Endothelial cell of umbilical vein (primary cell): Measurements from ENCODE around the gene SLC25A17. TPM values are rescaled to one million over a fixed set of nuclear protein-coding genes. Genes with fewer than 3 reads are reported as not detected.

Experiments used
- BruUV-seq: library from RNA; stranded (reverse); fragments of 400-500 nt; replicated peaks from 2 replicates; lab custom pipeline; 2021; lab: Mats Ljungman, UMichigan
- CTCF ChIA-PET: fragments of 300-600, 350-600 bp; sonication (Branson Sonifier 250); formaldehyde crosslinking; loops from one replicate; lab custom pipeline; 2021; ENCODE audit warnings: antibody characterized with exemption, inconsistent platforms; lab: Charles Lee
- POLR2A ChIA-PET: fragments of 300-600, 350-600 bp; sonication (Branson Sonifier 250); formaldehyde crosslinking; loops from one replicate; lab custom pipeline; 2021; ENCODE audit warnings: antibody characterized with exemption, inconsistent platforms; lab: Charles Lee
- DNase-seq: peaks from one replicate; pipeline ENCODE4 v3.0.0-alpha.2; 2011; ENCODE audit warnings: low read depth, low spot score
- FAIRE-seq: peaks from 2 replicates; lab custom pipeline; 2011; peaks lifted over from hg19 to GRCh38; lab: Jason Lieb, UNC
- H2AFZ ChIP-seq: 2 replicates; pipeline ENCODE4 v1.6.0; 2012; ENCODE audit warnings: low read depth, low read length, control low read depth, inconsistent platforms
- H3K27ac ChIP-seq: 2 replicates; pipeline ENCODE4 v1.5.1; 2011; ENCODE audit warnings: low read depth, mild to moderate bottlenecking, control low read depth, low read length, moderate library complexity; ENCODE audit not compliant: insufficient read depth
- H3K27me3 ChIP-seq, 2 experiments: 2 replicates each; pipeline versions ENCODE4 v1.6.0 to v1.6.1; 2011; ENCODE audit warnings: low read length in 2 of 2, mixed read lengths in 1 of 2; ENCODE audit not compliant: control insufficient read depth in 2 of 2, insufficient read depth in 2 of 2
- H3K36me3 ChIP-seq, 2 experiments: 2 replicates in 1 of 2; 3 replicates in 1 of 2; pipeline ENCODE4 v1.5.1; 2011; ENCODE audit warnings: low read length in 2 of 2, mild to moderate bottlenecking in 1 of 2, moderate library complexity in 1 of 2; ENCODE audit not compliant: control insufficient read depth in 2 of 2, insufficient read depth in 2 of 2; ENCODE audit errors: extremely low read depth in 1 of 2
- H3K4me1 ChIP-seq: 3 replicates; pipeline ENCODE4 v1.5.1; 2011; ENCODE audit warnings: mild to moderate bottlenecking, low read length; ENCODE audit not compliant: control insufficient read depth, insufficient read depth; ENCODE audit errors: extremely low read depth
- H3K4me2 ChIP-seq: 2 replicates; pipeline ENCODE4 v1.6.1; 2011; ENCODE audit warnings: low read length, control low read depth, mixed read lengths; ENCODE audit not compliant: insufficient read depth
- H3K4me3 ChIP-seq, 3 experiments: fragments of 200-600 bp in 1 of 3; sonication (generic), shearing (Covaris generic) in 1 of 3; replicated peaks in 1 of 3; 2 replicates each; pipeline ENCODE4 v1.5.1; 2011 to 2016; ENCODE audit warnings: control low read depth in 3 of 3, low read length in 3 of 3, mild to moderate bottlenecking in 2 of 3, inconsistent platforms in 1 of 3, low read depth in 1 of 3, moderate library complexity in 1 of 3; ENCODE audit not compliant: insufficient read depth in 1 of 3
- H3K79me2 ChIP-seq: 2 replicates; pipeline ENCODE4 v1.6.0; 2012; ENCODE audit warnings: low read length, inconsistent platforms; ENCODE audit not compliant: control insufficient read depth, insufficient read depth
- H3K9ac ChIP-seq: replicated peaks from 2 replicates; pipeline ENCODE3; 2011; ENCODE audit warnings: low read length, control low read depth; ENCODE audit not compliant: insufficient read depth; ENCODE audit errors: extremely low read depth
- H3K9me1 ChIP-seq: replicated peaks from 3 replicates; pipeline ENCODE4 v1.6.0; 2011; ENCODE audit warnings: mild to moderate bottlenecking, low read length; ENCODE audit not compliant: control insufficient read depth, insufficient read depth; ENCODE audit errors: extremely low read depth
- H3K9me3 ChIP-seq: replicated peaks from 2 replicates; pipeline ENCODE4 v1.5.1; 2012; ENCODE audit warnings: low read length, inconsistent platforms; ENCODE audit not compliant: control insufficient read depth, insufficient read depth
- H4K20me1 ChIP-seq: replicated peaks from 2 replicates; pipeline ENCODE3; 2011; ENCODE audit warnings: mild to moderate bottlenecking, low read length; ENCODE audit not compliant: control insufficient read depth, insufficient read depth; ENCODE audit errors: extremely low read depth
- CTCF ChIP-seq, 2 donors: IDR thresholded peaks; 1 replicate in 1 of 2; 2 replicates in 1 of 2; pipeline ENCODE4 v1.5.1; 2011; ENCODE audit warnings: low read length in 2 of 2, mild to moderate bottlenecking in 2 of 2, moderate library complexity in 2 of 2, control low read depth in 1 of 2, inconsistent platforms in 1 of 2, low read depth in 1 of 2; ENCODE audit not compliant: insufficient read depth in 1 of 2; ENCODE audit errors: extremely low read depth in 1 of 2
- EZH2 ChIP-seq: IDR thresholded peaks from 2 replicates; pipeline ENCODE4 v1.6.1; 2012; ENCODE audit warnings: borderline replicate concordance, low read depth, mild to moderate bottlenecking, moderate library complexity, low read length, inconsistent platforms; ENCODE audit not compliant: severe bottlenecking
- FOS ChIP-seq: IDR thresholded peaks from 2 replicates; pipeline ENCODE4 v1.6.1; 2011; ENCODE audit warnings: mild to moderate bottlenecking, low read length, moderate library complexity, borderline replicate concordance; ENCODE audit not compliant: insufficient read depth
- GATA2 ChIP-seq: IDR thresholded peaks from 2 replicates; pipeline ENCODE4 v1.7.0; 2011; ENCODE audit warnings: low read depth, mild to moderate bottlenecking, moderate library complexity, mixed read lengths, low read length; ENCODE audit not compliant: insufficient read length, insufficient read depth
- JUN ChIP-seq: IDR thresholded peaks from 2 replicates; pipeline ENCODE4 v1.6.1; 2011; ENCODE audit warnings: borderline replicate concordance, low read depth; ENCODE audit not compliant: insufficient read length, insufficient read depth
- MAX ChIP-seq: IDR thresholded peaks from 2 replicates; pipeline ENCODE4 v1.6.1; 2011; ENCODE audit not compliant: insufficient read depth, insufficient read length
- MYC ChIP-seq: IDR thresholded peaks from one replicate; pipeline ENCODE4 v1.6.1; 2011; ENCODE audit warnings: mild to moderate bottlenecking, low read depth, low read length
- POLR2A ChIP-seq: IDR thresholded peaks from 2 replicates; pipeline ENCODE4 v1.6.1; 2012; ENCODE audit warnings: low read depth, mild to moderate bottlenecking, control low read depth, low read length
- POLR2AphosphoS5 ChIP-seq: IDR thresholded peaks from 2 replicates; pipeline ENCODE4 v1.6.1; 2012; ENCODE audit warnings: low read depth, mild to moderate bottlenecking, control low read depth, low read length, moderate library complexity; ENCODE audit not compliant: insufficient read depth
- dilution Hi-C: fragments of 300-500 bp; cut with MboI; formaldehyde crosslinking; loops from one replicate; pipeline ENCODE4 v1.15.0; 2019; ENCODE audit warnings: low sequenced_read_pairs; ENCODE audit not compliant: extremely low pct_ligation_motif_present
- intact Hi-C: fragments of 100-400 bp; cut with micrococcal nuclease; formaldehyde crosslinking; loops from one replicate; pipeline ENCODE4 v1.10.0; 2022
- polyA plus RNA-seq, 4 experiments: library from polyadenylated mRNA; depleted of rRNA in 3 of 4; stranded (reverse) in 3 of 4; unstranded in 1 of 4; fragments of >200 nt; gene quantifications; 2 replicates each; pipeline versions ENCODE4 v1.2.1 to v1.2.3, GENCODE V29; 2011 to 2012; ENCODE audit warnings: missing spikeins in 1 of 4
- total RNA-seq: library from RNA; stranded (reverse); gene quantifications from 2 replicates; pipeline ENCODE4 v1.2.3, GENCODE V29; 2021

SLC25A17 gene
- total and polyA plus RNA-seq, 2 donors (not counting 3 experiments of a cell fraction or from before 2014, with no cell fraction given), result 12.2 to 25.8 TPM

- FAIRE-seq, result no peak
- no TSS peak for BruUV-seq
- peaks cover 17% of the 10 kb centered on the region for H3K79me2 ChIP-seq
- CTCF ChIA-PET, result interaction anchor here (1.0 kb wide), 1 partner anchor 169 kb away, joined by 3 read pairs; no protein-coding TSS in a partner anchor
- H4K20me1 ChIP-seq, result no peaks in the 10 kb centered on the region
- H3K27ac ChIP-seq, result no peak overlapping the region
- dilution Hi-C loops (no loop called here), intact Hi-C loops (no loop called here)
- POLR2A ChIA-PET, result no interaction called here
- H3K27me3 ChIP-seq, result no peaks in the 10 kb centered on the region
- H3K4me2 ChIP-seq, result no peak overlapping the region
- H3K9me1 ChIP-seq, result no peaks in the 10 kb centered on the region
- DNase-seq, result peak; percentile 30
- no peak overlapping the region for H3K4me3 ChIP-seq
- no peak overlapping the region for H3K9ac ChIP-seq
- H3K9me3 ChIP-seq, result no peaks in the 10 kb centered on the region
- TF ChIP-seq JUN, result no peak
- no peak for TF ChIP-seq MAX
- no peak for TF ChIP-seq GATA2
- TF ChIP-seq EZH2, result no peak
- no peak for TF ChIP-seq CTCF (IDR thresholded peaks at IDR 0.05; ENCODE audit: extremely low read depth in 1 of 2, insufficient read depth in 1 of 2, low read depth in 1 of 2, low read length in 2 of 2)
- TF ChIP-seq POLR2AphosphoS5, result no peak
- no peak for TF ChIP-seq MYC
- no peak for TF ChIP-seq POLR2A
- no peak for TF ChIP-seq FOS
- peaks cover under 1% of the 10 kb centered on the region for H3K4me1 ChIP-seq
- H3K36me3 ChIP-seq, result no peaks in the 10 kb centered on the region
- no peak overlapping the region for H2AFZ ChIP-seq
Observed at GRCh38 chr22:40803321-40803720, 15.8 kb downstream of the SLC25A17 start.
